Gastroesophageal sphincter (tissue), 4 donors: Measurements from ENCODE around the gene CCSER2. TPM values are rescaled to one million over a fixed set of nuclear protein-coding genes. Genes with fewer than 3 reads are reported as not detected.
A peak's percentile ranks its signal among the peaks of the same experiment; 100 is the strongest.

Source experiments
- ATAC-seq: fragments of 150-250 bp; one replicate; pipeline ENCODE4 v1.9.1; 2016; ENCODE audit warnings: mild to moderate bottlenecking, moderate library complexity
- H3K27ac ChIP-seq, 4 donors: fragments of 200-600 bp; sonication (generic) in 3 of 4; 1 replicate in 3 of 4; 2 replicates in 1 of 4; pipeline ENCODE4 v1.5.1; 2016 to 2019
- H3K27me3 ChIP-seq: fragments of 200-600 bp; sonication (generic); one replicate; pipeline ENCODE4 v1.5.1; 2019
- H3K36me3 ChIP-seq, 2 donors: fragments of 200-600 bp; sonication (generic); one replicate each; pipeline ENCODE4 v1.5.1; 2019; ENCODE audit warnings: control low read depth in 1 of 2
- H3K4me1 ChIP-seq, 3 donors: fragments of 200-600 bp; sonication (generic); 1 replicate in 2 of 3; 2 replicates in 1 of 3; pipeline ENCODE4 v1.5.1; 2016 to 2019; ENCODE audit warnings: control low read depth in 2 of 3
- H3K4me3 ChIP-seq, 2 donors: fragments of 200-600 bp; sonication (generic); one replicate each; pipeline ENCODE4 v1.5.1; 2019; ENCODE audit warnings: mild to moderate bottlenecking in 1 of 2, moderate library complexity in 1 of 2
- H3K9me3 ChIP-seq, 3 donors: fragments of 200-600 bp; sonication (generic); one replicate each; pipeline ENCODE4 v1.5.1; 2017 to 2019; ENCODE audit warnings: control low read depth in 2 of 3
- CTCF ChIP-seq, 4 experiments: fragments of 200-600 bp in 2 of 4; fragments of 450-650 bp in 2 of 4; sonication (generic) in 1 of 4; IDR thresholded peaks; one replicate each; pipeline ENCODE4 v1.5.1; 2017 to 2019; ENCODE audit warnings: antibody characterized with exemption in 4 of 4, mild to moderate bottlenecking in 2 of 4, moderate library complexity in 2 of 4
- EP300 ChIP-seq: sonication (generic); formaldehyde crosslinking; IDR thresholded peaks from one replicate; pipeline ENCODE4 v1.6.1; 2017; ENCODE audit warnings: antibody characterized with exemption, mild to moderate bottlenecking
- POLR2A ChIP-seq, 2 donors: fragments of 450-650 bp; IDR thresholded peaks; one replicate each; pipeline ENCODE4 v1.6.1; 2017; ENCODE audit warnings: antibody characterized with exemption in 2 of 2, mild to moderate bottlenecking in 2 of 2, moderate library complexity in 1 of 2
- POLR2AphosphoS5 ChIP-seq: sonication (generic); formaldehyde crosslinking; IDR thresholded peaks from one replicate; pipeline ENCODE4 v1.6.1; 2017; ENCODE audit warnings: antibody characterized with exemption
- WGBS, 2 donors: methylation state at CpG; one replicate each; pipeline ENCODE4 v1.1.5; 2018; ENCODE audit warnings: low coverage in 1 of 2; 5-methylcytosine and 5-hydroxymethylcytosine counted together
- total RNA-seq, 4 donors: library from RNA; depleted of rRNA; stranded (reverse); fragments of >200 nt; gene quantifications; one replicate each; pipeline ENCODE4 v1.1.0, GENCODE V29; 2016

Gene CCSER2
- total RNA-seq, 4 donors from 2014 or later, result 64.5 to 93.5 (median 83.3) TPM

- TF ChIP-seq POLR2A (IDR thresholded peaks at IDR 0.05) (no peak), EP300 (no peak), POLR2AphosphoS5 (no peak), CTCF (IDR thresholded peaks at IDR 0.05) (no peak)
- Histone ChIP-seq H3K4me1 (no peaks in the 10 kb centered on the region), H3K9me3 (no peaks in the 10 kb centered on the region), H3K27me3 (peaks cover 12% of the 10 kb centered on the region), H3K27ac (no peak overlapping the region), H3K4me3 (no peak overlapping the region), H3K36me3 (no peaks in the 10 kb centered on the region)
- 70 to 87% methylated on average over 3 to 4 of the region's 4 CpGs for WGBS, 2 donors
- no peak for ATAC-seq
Measured at GRCh38 chr10:84306751-84307384, 21.5 kb upstream of the CCSER2 start.

- TF ChIP-seq POLR2AphosphoS5 (no peak), POLR2A (IDR thresholded peaks at IDR 0.05) (no peak), CTCF (IDR thresholded peaks at IDR 0.05) (no peak), EP300 (no peak)
- H3K27me3 ChIP-seq, result peaks cover under 1% of the 10 kb centered on the region
- no peaks in the 10 kb centered on the region for H3K4me1 ChIP-seq
- WGBS, 2 donors, result 43 to 45% methylated on average over 1 of the region's 1 CpG
- H3K4me3 ChIP-seq, result no peak overlapping the region
- no peak overlapping the region for H3K27ac ChIP-seq
- ATAC-seq, result no peak
- no peaks in the 10 kb centered on the region for H3K36me3 ChIP-seq
- no peaks in the 10 kb centered on the region for H3K9me3 ChIP-seq
Measured at GRCh38 chr10:84308021-84308420, 20.4 kb upstream of the CCSER2 start.

- H3K27ac ChIP-seq, result peak overlapping the region in 1 of 4 donors; percentile 6
- ATAC-seq, result no peak
- TF ChIP-seq EP300, result no peak
- no peak for TF ChIP-seq CTCF (IDR thresholded peaks at IDR 0.05)
- no peak for TF ChIP-seq POLR2AphosphoS5
- TF ChIP-seq POLR2A (IDR thresholded peaks at IDR 0.05), result no peak
Measured at GRCh38 chr10:84308481-84309304, 19.7 kb upstream of the CCSER2 start.

GRCh38 chr10:84310470-84310869 is 17.9 kb upstream of the CCSER2 start:
- H3K4me1 ChIP-seq, result no peaks in the 10 kb centered on the region
- H3K36me3 ChIP-seq, result no peaks in the 10 kb centered on the region
- no peak for TF ChIP-seq POLR2AphosphoS5
- no peak for TF ChIP-seq POLR2A (IDR thresholded peaks at IDR 0.05)
- TF ChIP-seq CTCF (IDR thresholded peaks at IDR 0.05), result no peak
- TF ChIP-seq EP300, result no peak
- H3K9me3 ChIP-seq, result no peaks in the 10 kb centered on the region
- H3K27me3 ChIP-seq, result no peaks in the 10 kb centered on the region
- ATAC-seq, result no peak
- H3K4me3 ChIP-seq, result no peak overlapping the region
- no peak overlapping the region for H3K27ac ChIP-seq
- WGBS, 2 donors, result 100% methylated on average over 1 of the region's 2 CpGs; no CpG with 5 or more reads in 1 of the 2 donors

More at GRCh38 chr10:84308481-84309304, 19.7 kb upstream of the CCSER2 start:
- no peaks in the 10 kb centered on the region for H3K36me3 ChIP-seq
- H3K4me3 ChIP-seq, result no peak overlapping the region
- WGBS, 2 donors, result 15 to 30% methylated on average over 2 to 6 of the region's 6 CpGs
- H3K9me3 ChIP-seq, result no peaks in the 10 kb centered on the region
- no peaks in the 10 kb centered on the region for H3K27me3 ChIP-seq
- H3K4me1 ChIP-seq, result no peaks in the 10 kb centered on the region

- ATAC-seq, result no peak
- Histone ChIP-seq H3K9me3 (no peaks in the 10 kb centered on the region), H3K27me3 (no peaks in the 10 kb centered on the region), H3K4me3 (no peak overlapping the region), H3K4me1 (no peaks in the 10 kb centered on the region), H3K27ac (no peak overlapping the region), H3K36me3 (no peaks in the 10 kb centered on the region)
- 79 to 95% methylated on average over 7 of the region's 8 CpGs for WGBS, 2 donors
- no peak for TF ChIP-seq POLR2AphosphoS5
Measured at GRCh38 chr10:84311576-84311975, 16.8 kb upstream of the CCSER2 start.
